IPS-20b (cell line): Measurements from ENCODE around the gene MTG2.

Source experiments
- H3K27ac ChIP-seq: one replicate; pipeline ENCODE4 v1.5.1; 2013; ENCODE audit warnings: low read length
- H3K27me3 ChIP-seq: 2 replicates; pipeline ENCODE4 v1.6.1; 2013; ENCODE audit warnings: mild to moderate bottlenecking, low read length, inconsistent platforms; ENCODE audit not compliant: insufficient read depth
- H3K36me3 ChIP-seq: 2 replicates; pipeline ENCODE4 v1.6.1; 2013; ENCODE audit warnings: low read depth, mild to moderate bottlenecking, inconsistent platforms, low read length, moderate library complexity; ENCODE audit not compliant: insufficient read depth
- H3K4me1 ChIP-seq: 2 replicates; pipeline ENCODE4 v1.6.1; 2013; ENCODE audit warnings: mild to moderate bottlenecking, control low read depth, inconsistent platforms, low read length, moderate library complexity; ENCODE audit not compliant: insufficient read depth
- H3K4me3 ChIP-seq: 2 replicates; pipeline ENCODE4 v1.5.1; 2013; ENCODE audit warnings: mild to moderate bottlenecking, low read length, inconsistent platforms
- H3K9ac ChIP-seq: 2 replicates; pipeline ENCODE4 v1.6.1; 2013; ENCODE audit warnings: low read depth, mild to moderate bottlenecking, inconsistent platforms, low read length, moderate library complexity
- H3K9me3 ChIP-seq: 2 replicates; pipeline ENCODE4 v1.6.1; 2013; ENCODE audit warnings: mild to moderate bottlenecking, low read depth, low read length, inconsistent platforms; ENCODE audit not compliant: insufficient read depth

Gene MTG2

DNA sequence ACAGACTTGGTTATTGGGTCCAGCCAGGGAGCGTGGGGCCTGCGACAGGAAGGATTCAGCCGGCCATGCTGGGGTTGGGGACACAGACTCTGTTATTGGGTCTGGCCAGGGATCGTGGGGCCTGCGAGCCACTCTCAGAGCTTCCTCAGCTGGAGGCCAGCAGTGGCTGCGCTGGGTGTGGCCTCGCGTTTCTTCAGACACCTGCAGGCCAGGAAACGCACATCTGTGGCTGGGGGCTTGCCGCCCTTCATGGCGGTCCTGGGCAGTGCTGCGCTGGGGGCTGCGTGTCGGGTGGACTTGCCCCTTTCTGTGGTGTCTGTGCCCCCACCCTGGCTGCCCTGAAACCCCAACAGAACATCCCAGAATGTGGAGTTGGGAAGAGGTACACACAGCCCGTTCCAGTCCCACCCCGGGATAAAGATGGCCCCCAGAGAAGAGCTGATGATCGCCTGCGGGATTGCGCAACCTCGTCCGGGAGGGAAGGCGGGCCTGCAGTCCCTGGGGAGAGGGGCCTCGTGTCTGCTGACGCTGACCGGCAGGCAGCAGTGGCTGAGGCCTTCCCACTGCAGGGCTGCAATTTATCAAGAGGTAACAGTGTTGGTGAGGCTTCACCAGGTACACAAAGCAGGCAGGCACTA lies 16.9 kb upstream of the MTG2 start:
- no peak overlapping the region for H3K4me3 ChIP-seq
- H3K27ac ChIP-seq: no peak overlapping the region
- no peaks in the 10 kb centered on the region for H3K27me3 ChIP-seq
- peaks cover 78% of the 10 kb centered on the region for H3K36me3 ChIP-seq
- H3K9me3 ChIP-seq: no peaks in the 10 kb centered on the region
- no peak overlapping the region for H3K9ac ChIP-seq
- H3K4me1 ChIP-seq: no peaks in the 10 kb centered on the region

DNA sequence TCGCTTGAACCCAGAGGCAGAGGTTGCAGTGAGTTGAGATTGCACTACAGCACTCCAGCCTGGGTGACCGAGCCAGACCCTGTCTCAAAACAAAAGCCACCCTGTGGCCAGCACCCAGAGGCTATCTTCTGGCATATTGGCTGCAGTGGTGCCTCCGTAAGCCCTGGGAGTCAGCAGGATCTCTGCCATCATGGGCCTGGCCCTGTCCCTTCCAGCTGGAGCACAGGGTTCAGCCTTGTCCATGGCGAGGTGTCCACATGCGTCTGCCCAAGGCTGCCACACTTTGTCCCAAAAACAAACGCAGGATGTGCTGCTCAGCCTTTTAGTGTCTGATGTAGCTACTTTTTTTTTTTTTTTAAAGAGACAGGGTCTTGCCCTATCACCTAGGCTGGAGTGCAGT lies 15.4 kb upstream of the MTG2 start:
- H3K9ac ChIP-seq: no peak overlapping the region
- H3K9me3 ChIP-seq: no peaks in the 10 kb centered on the region
- H3K4me3 ChIP-seq: no peak overlapping the region
- no peaks in the 10 kb centered on the region for H3K4me1 ChIP-seq
- H3K27ac ChIP-seq: no peak overlapping the region
- H3K27me3 ChIP-seq: no peaks in the 10 kb centered on the region
- H3K36me3 ChIP-seq: peaks cover 66% of the 10 kb centered on the region

DNA sequence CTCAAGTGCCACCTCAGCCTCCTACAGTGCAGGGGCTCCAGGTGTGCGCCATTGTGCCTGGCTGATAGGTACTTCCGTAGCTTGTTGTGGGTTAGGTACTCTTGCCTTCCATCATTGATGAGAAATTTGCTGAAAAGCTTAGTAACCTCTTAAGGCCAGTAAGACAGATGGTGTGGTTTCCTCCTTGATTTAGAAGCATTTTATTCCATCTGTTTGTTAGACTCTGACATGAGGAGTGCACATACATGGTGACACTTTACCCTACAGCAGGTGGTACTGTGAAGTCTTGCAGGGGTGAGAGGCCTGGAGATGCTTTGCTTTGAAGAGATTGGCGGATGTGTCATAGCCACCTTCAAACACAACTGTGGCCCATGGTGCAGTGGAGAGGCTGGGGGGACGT lies 14.8 kb upstream of the MTG2 start:
- Histone ChIP-seq H3K4me3 (no peak overlapping the region), H3K9ac (no peak overlapping the region), H3K4me1 (no peaks in the 10 kb centered on the region), H3K9me3 (no peaks in the 10 kb centered on the region), H3K27ac (no peak overlapping the region), H3K27me3 (no peaks in the 10 kb centered on the region), H3K36me3 (peaks cover 63% of the 10 kb centered on the region)

DNA sequence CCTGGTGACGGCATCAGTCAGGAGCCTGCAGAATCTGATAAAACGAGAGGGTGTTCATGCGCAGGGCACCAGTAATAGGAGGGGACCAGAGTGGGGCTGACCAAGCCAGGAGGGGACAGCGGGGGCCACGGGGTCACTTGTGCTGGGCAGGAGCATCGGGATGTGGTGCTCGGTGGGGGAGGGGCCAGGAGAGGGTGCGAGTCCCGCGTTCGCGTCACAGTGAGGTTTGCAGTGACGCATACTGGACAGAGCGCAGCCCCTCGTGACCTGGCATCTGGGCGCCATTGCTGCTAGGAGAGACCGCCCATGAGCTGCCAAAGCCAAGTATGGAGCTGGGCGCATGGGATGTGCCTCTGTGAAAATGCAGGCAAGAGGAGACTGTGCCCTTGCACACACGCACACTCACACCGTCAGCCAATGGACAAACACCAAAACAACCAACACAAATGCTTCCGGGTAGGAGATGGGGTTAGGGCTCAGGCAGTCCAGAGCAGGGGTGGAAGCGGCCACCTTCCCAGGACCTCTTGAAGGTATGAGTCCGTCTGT lies 13.9 kb upstream of the MTG2 start:
- H3K27me3 ChIP-seq: no peaks in the 10 kb centered on the region
- H3K9me3 ChIP-seq: no peaks in the 10 kb centered on the region
- no peak overlapping the region for H3K27ac ChIP-seq
- peaks cover 58% of the 10 kb centered on the region for H3K36me3 ChIP-seq
- H3K4me3 ChIP-seq: no peak overlapping the region
- H3K4me1 ChIP-seq: no peaks in the 10 kb centered on the region
- no peak overlapping the region for H3K9ac ChIP-seq

DNA sequence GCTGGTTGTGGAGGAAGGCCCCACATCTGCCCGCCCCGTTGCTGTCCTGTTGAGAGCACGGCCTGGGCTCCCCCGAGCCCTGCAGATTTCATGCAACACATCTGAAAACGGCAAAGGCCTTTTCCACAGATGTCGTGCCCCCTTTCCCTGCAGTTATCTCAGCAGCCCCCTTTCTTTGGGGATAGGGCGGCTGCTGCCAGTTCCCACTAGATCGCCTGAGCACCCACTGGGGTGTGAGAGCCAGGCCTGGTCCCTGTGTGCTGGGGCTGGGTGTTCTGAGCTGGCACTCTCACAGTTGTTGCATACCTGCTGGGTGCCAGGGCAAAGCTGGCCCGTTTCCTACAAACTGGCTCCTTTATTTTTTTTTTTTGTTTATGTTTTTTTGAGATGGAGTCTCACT lies 12.3 kb upstream of the MTG2 start:
- Histone ChIP-seq H3K27ac (no peak overlapping the region), H3K9me3 (no peaks in the 10 kb centered on the region), H3K9ac (no peak overlapping the region), H3K36me3 (peaks cover 54% of the 10 kb centered on the region), H3K27me3 (no peaks in the 10 kb centered on the region), H3K4me1 (no peaks in the 10 kb centered on the region), H3K4me3 (no peak overlapping the region)

DNA sequence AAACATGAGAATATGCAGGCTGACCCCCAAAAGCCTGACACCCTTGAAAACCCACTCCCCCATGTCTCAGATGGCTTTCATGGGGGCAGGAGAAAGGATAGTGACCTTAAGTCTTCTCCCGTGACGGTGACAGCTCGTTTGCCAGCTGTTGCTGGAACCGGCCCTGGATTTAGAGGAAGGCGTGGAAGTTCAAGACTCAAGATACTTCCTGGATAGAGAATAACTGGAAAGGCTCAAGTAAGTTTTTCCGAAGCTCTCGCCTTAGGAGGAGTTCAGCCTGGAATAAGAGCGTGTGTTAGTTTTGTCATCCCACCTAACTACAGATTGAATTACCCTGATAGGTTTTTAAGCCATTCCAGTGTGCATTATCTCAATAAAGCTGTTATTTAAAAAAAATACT lies 11.6 kb upstream of the MTG2 start:
- Histone ChIP-seq H3K27ac (no peak overlapping the region), H3K27me3 (no peaks in the 10 kb centered on the region), H3K9me3 (no peaks in the 10 kb centered on the region), H3K36me3 (peaks cover 54% of the 10 kb centered on the region), H3K4me3 (no peak overlapping the region), H3K4me1 (no peaks in the 10 kb centered on the region), H3K9ac (no peak overlapping the region)

DNA sequence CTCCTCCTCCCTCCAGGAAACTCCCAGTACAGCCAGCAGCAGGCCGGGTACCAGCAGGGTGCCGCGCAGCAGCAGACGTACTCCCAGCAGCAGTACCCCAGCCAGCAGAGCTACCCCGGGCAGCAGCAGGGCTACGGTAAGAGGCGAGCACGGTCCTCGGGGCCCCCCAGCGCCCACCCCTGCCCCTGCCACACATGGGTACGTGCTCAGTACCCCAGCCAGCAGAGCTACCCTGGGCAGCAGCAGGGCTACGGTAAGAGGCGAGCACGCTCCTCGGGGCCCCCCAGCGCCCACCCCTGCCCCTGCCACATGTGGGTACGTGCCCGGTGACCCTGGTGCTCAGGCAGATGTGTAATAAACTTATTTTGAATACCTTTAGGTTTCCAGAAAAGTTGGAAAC lies 10.2 kb upstream of the MTG2 start:
- Histone ChIP-seq H3K4me3 (no peak overlapping the region), H3K9me3 (no peaks in the 10 kb centered on the region), H3K27ac (no peak overlapping the region), H3K27me3 (no peaks in the 10 kb centered on the region), H3K4me1 (no peaks in the 10 kb centered on the region), H3K36me3 (peaks cover 47% of the 10 kb centered on the region), H3K9ac (no peak overlapping the region)

DNA sequence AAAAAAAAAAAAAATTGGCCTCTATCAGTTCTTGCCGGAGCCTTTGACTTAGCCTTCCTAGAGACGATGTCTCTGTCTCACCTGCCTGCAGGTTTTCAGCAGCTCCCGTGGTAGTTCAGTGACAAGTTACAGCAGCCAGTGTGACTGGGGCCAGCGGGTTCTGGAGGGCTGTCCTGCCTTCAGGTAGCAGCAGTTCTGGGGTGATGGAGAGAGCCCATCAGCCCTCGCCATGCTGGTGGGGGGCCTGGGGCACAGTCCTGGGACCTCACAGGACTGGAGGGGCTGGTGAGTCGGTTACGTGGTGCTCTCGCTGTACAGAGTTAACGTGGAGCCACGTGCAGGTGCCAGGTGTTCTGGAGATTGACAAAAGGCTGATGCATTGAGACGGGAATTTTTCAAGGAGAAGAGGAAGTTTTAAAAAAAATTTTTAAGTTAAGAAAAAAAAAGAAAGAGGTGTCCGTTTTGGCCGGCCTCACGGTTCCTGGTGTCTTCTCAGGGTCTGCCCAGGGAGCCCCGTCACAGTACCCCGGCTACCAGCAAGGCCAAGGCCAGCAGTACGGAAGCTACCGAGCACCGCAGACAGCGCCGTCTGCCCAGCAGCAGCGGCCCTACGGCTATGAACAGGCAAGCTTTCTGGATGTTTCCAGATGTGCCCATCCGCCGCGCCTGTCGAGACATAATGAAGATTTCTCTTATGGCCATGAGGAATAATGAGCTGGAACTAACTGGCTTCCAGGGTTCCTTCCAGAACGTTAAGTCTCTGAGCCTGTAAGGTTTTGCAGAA lies 8.6 kb upstream of the MTG2 start:
- Histone ChIP-seq H3K9ac (no peak overlapping the region), H3K4me1 (no peaks in the 10 kb centered on the region), H3K27me3 (no peaks in the 10 kb centered on the region), H3K9me3 (no peaks in the 10 kb centered on the region), H3K36me3 (peaks cover 40% of the 10 kb centered on the region), H3K27ac (no peak overlapping the region), H3K4me3 (no peak overlapping the region)

DNA sequence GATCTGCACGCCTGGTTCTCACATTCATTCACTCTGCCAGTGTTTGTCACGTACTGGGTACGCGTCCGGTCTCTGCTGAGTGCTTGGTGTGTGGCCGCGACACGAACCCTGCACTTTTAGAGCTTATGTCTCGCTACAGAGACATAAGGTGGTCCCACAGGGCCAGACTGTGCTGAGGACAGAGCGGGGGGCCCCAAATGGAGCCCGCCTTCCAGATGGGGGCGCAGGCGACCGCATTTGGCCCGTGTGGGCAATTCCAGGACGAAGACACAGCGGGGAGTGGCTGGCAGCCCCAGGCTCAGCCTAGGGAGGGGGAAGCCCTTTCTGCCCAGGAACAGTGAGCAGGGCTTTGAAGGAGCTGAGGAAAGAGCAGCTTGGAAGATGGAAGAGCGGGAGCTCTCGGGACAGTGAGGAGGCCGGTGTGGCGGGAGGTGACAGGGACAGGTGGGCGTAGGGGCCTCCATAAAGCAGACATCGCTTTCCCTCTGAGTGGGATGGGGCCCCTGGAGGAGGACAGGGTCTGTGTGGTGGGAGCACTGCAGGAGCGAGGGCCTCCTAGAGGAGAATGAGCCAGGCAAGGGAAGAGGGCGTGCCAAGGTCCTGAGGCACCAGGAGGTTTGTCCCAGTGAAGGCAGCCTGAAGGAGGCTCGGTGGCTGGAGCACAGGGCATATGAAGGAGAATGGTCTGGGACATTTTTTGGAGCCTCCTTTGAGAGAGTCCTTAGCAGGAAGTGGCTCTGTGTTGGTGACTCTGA lies 7.8 kb upstream of the MTG2 start:
- Histone ChIP-seq H3K27ac (no peak overlapping the region), H3K27me3 (no peaks in the 10 kb centered on the region), H3K9me3 (no peaks in the 10 kb centered on the region), H3K4me3 (no peak overlapping the region), H3K4me1 (no peaks in the 10 kb centered on the region), H3K9ac (no peak overlapping the region), H3K36me3 (peaks cover 43% of the 10 kb centered on the region)

DNA sequence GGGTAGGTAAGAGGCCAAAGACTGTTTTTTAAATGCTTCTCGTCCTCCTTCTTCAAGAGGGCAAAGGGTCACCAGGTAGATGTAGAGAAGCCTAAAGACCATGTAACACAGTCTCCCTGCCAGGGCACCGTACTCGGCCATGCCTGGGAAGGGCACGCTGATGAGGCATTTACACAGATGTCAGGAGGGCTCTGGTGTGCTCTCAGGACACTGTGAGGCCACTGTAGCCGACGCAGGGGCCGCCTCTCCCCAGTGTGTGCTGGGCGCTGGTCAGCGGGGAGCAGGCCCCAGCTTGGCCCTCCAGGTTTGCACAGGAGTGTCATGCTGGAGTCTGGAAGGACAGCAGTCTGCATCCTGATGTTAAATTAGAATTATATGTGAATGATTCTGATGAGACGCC lies 7.1 kb upstream of the MTG2 start:
- Histone ChIP-seq H3K9ac (no peak overlapping the region), H3K36me3 (peaks cover 47% of the 10 kb centered on the region), H3K4me3 (no peak overlapping the region), H3K27me3 (no peaks in the 10 kb centered on the region), H3K4me1 (no peaks in the 10 kb centered on the region), H3K9me3 (no peaks in the 10 kb centered on the region), H3K27ac (no peak overlapping the region)

DNA sequence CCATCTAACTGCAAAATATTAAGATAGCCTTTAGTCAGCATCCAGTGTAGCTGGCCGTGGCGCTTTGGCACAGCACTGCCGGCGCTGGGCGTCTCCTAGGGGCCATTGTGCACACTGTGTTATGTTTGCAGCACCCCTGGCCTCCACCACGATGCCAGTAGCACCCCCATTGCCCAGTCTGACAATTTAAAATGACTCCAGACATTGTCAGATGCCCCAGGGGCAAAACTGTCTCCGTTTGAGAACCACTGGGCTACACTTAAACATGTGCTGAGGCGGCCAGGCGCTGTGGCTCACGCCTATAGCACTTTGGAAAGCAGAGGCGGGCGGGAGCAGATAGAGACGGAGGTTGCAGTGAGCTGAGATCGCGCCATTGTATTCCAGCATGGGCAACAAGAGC lies 6.0 kb upstream of the MTG2 start:
- no peak overlapping the region for H3K27ac ChIP-seq
- no peak overlapping the region for H3K9ac ChIP-seq
- H3K36me3 ChIP-seq: peaks cover 46% of the 10 kb centered on the region

More for the DNA sequence above, 6.0 kb upstream of the MTG2 start:
- Histone ChIP-seq H3K4me3 (no peak overlapping the region), H3K27me3 (no peaks in the 10 kb centered on the region), H3K4me1 (peaks cover 3% of the 10 kb centered on the region; the same call in 1 of the 2 replicates), H3K9me3 (no peaks in the 10 kb centered on the region)
